Fibroblast of lung (primary cell): Measurements from ENCODE around the gene TOX2. TPM values are rescaled to one million over a fixed set of nuclear protein-coding genes. Genes with fewer than 3 reads are reported as not detected.

Source experiments
- DNase-seq, 2 donors: peaks; one replicate each; pipeline versions ENCODE4 v3.0.0 to v3.0.0-alpha.2; 2010; ENCODE audit warnings: low read depth in 2 of 2
- H2AFZ ChIP-seq: 2 replicates; pipeline ENCODE4 v1.5.1; 2012; ENCODE audit warnings: low read length, control low read depth, inconsistent platforms
- H3K27ac ChIP-seq: 2 replicates; pipeline ENCODE4 v1.5.1; 2011; ENCODE audit warnings: low read length, control low read depth; ENCODE audit not compliant: insufficient read depth
- H3K27me3 ChIP-seq: 2 replicates; pipeline ENCODE4 v1.5.1; 2011; ENCODE audit warnings: mild to moderate bottlenecking, low read length; ENCODE audit not compliant: control insufficient read depth, insufficient read depth
- H3K36me3 ChIP-seq: 2 replicates; pipeline ENCODE4 v1.5.1; 2011; ENCODE audit warnings: low read length; ENCODE audit not compliant: control insufficient read depth, insufficient read depth
- H3K4me1 ChIP-seq: 2 replicates; pipeline ENCODE4 v1.5.1; 2011; ENCODE audit warnings: low read length; ENCODE audit not compliant: control insufficient read depth, insufficient read depth; ENCODE audit errors: extremely low read depth
- H3K4me2 ChIP-seq: 2 replicates; pipeline ENCODE4 v1.5.1; 2011; ENCODE audit warnings: low read length, control low read depth; ENCODE audit not compliant: insufficient read depth; ENCODE audit errors: extremely low read depth
- H3K4me3 ChIP-seq, 4 experiments: fragments of 200-600 bp in 1 of 4; sonication (generic) in 1 of 4; replicated peaks in 1 of 4; 2 replicates each; pipeline ENCODE4 v1.5.1; 2011 to 2016; ENCODE audit warnings: low read length in 4 of 4, low read depth in 3 of 4, mild to moderate bottlenecking in 3 of 4, control low read depth in 2 of 4, inconsistent platforms in 1 of 4, mixed read lengths in 1 of 4; ENCODE audit not compliant: insufficient read depth in 1 of 4; ENCODE audit errors: control extremely low read depth in 1 of 4
- H3K79me2 ChIP-seq: 2 replicates; pipeline ENCODE4 v1.5.1; 2012; ENCODE audit warnings: mild to moderate bottlenecking, low read length, inconsistent platforms; ENCODE audit not compliant: control insufficient read depth, insufficient read depth
- H3K9ac ChIP-seq: 2 replicates; pipeline ENCODE4 v1.5.1; 2011; ENCODE audit warnings: mild to moderate bottlenecking, low read length, control low read depth; ENCODE audit not compliant: insufficient read depth
- H3K9me3 ChIP-seq: 2 replicates; pipeline ENCODE4 v1.5.1; 2012; ENCODE audit warnings: low read depth, low read length; ENCODE audit not compliant: control insufficient read depth, insufficient read depth
- H4K20me1 ChIP-seq: 2 replicates; pipeline ENCODE4 v1.5.1; 2011; ENCODE audit warnings: low read length; ENCODE audit not compliant: control insufficient read depth, insufficient read depth; ENCODE audit errors: extremely low read depth
- EZH2 ChIP-seq: IDR thresholded peaks from 2 replicates; pipeline ENCODE4 v1.5.1; 2012; ENCODE audit warnings: low read length, control low read depth, mild to moderate bottlenecking; ENCODE audit errors: missing control alignments
- polyA plus RNA-seq, 2 donors: library from polyadenylated mRNA; depleted of rRNA in 1 of 2; stranded (reverse) in 1 of 2; unstranded in 1 of 2; fragments of >200 nt; gene quantifications; 2 replicates each; pipeline ENCODE4 v1.2.1, GENCODE V29; 2011 to 2012; ENCODE audit warnings: missing spikeins in 1 of 2
- total RNA-seq: library from RNA; depleted of rRNA; stranded (reverse); fragments of >200 nt; gene quantifications from 2 replicates; pipeline ENCODE4 v1.2.1, GENCODE V29; 2014
- TF ChIP-seq, protein P1 (sequence below), 2 donors: IDR thresholded peaks in 1 of 2; conservative IDR thresholded peaks in 1 of 2; 1 replicate in 1 of 2; 2 replicates in 1 of 2; pipeline ENCODE4 v1.5.1; 2011 to 2012; ENCODE audit warnings: low read length in 2 of 2, control low read depth in 1 of 2, inconsistent platforms in 1 of 2, low read depth in 1 of 2, mild to moderate bottlenecking in 1 of 2

The TOX2 gene
- total and polyA plus RNA-seq, 2 donors (not counting 1 experiment from before 2014, with no cell fraction given), result 5.9 to 9.6 TPM

DNA sequence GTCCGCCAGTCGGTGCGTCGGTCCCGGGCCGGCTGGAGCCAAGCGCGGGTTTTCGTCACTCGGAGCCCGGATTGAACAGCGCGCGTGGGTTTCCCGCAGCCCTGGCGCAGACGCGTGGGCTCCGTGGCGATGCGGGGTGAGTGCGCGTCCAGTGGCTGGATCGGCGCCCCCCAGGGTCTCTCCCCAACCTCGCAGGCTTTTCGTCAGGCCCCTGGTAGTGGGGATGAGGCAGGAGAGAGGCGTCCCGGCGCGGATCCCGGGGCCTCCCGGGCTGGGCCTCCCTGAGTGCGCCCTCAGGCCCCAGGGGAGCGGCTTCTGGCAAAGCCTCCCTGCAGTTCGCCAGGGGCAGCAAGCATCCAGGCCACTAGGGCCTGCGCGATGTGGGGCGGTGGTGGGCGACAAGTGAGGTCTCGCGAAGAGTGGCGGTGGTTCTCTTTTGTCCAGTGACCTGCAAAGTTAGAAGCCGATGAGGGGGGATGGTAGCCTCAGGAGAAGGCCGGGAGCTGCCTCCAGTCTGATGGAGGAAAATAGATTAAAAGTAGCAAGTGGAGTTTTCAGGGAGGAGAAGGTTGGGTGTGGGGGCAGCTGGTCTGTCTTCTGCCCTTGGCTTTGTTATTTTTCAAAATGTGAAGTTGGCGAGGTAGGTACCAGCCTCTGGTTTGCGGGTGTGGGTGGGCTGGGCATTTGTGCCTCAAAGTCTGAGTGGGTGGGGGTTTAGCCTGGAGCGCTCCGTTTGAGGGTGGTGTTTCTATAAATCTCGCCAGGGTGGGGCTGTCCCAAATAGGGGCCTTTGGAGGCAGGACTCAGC lies 1.6 kb downstream of the TOX2 start:
- Histone ChIP-seq H3K36me3 (no peaks in the 10 kb centered on the region), H3K79me2 (peaks cover 58% of the 10 kb centered on the region), H3K27ac (peak overlapping the region; percentile 82), H3K9me3 (no peaks in the 10 kb centered on the region), H3K4me1 (peaks cover 4% of the 10 kb centered on the region), H3K4me2 (peak overlapping the region; percentile 98), H3K4me3 (peak overlapping the region; percentile 73 to 87 (median 81)), H3K9ac (peak overlapping the region; percentile 81), H4K20me1 (no peaks in the 10 kb centered on the region), H3K27me3 (no peaks in the 10 kb centered on the region), H2AFZ (peak overlapping the region; percentile 90)
- peak; percentile 44 to 45 for DNase-seq
- TF ChIP-seq, protein P1, sequence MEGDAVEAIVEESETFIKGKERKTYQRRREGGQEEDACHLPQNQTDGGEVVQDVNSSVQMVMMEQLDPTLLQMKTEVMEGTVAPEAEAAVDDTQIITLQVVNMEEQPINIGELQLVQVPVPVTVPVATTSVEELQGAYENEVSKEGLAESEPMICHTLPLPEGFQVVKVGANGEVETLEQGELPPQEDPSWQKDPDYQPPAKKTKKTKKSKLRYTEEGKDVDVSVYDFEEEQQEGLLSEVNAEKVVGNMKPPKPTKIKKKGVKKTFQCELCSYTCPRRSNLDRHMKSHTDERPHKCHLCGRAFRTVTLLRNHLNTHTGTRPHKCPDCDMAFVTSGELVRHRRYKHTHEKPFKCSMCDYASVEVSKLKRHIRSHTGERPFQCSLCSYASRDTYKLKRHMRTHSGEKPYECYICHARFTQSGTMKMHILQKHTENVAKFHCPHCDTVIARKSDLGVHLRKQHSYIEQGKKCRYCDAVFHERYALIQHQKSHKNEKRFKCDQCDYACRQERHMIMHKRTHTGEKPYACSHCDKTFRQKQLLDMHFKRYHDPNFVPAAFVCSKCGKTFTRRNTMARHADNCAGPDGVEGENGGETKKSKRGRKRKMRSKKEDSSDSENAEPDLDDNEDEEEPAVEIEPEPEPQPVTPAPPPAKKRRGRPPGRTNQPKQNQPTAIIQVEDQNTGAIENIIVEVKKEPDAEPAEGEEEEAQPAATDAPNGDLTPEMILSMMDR (conservative IDR thresholded peaks at IDR 0.05 in 1 of 2, IDR thresholded peaks at IDR 0.05 in 1 of 2; ENCODE audit: low read depth in 1 of 2, low read length in 2 of 2), result no peak
- TF ChIP-seq EZH2, result no peak

DNA sequence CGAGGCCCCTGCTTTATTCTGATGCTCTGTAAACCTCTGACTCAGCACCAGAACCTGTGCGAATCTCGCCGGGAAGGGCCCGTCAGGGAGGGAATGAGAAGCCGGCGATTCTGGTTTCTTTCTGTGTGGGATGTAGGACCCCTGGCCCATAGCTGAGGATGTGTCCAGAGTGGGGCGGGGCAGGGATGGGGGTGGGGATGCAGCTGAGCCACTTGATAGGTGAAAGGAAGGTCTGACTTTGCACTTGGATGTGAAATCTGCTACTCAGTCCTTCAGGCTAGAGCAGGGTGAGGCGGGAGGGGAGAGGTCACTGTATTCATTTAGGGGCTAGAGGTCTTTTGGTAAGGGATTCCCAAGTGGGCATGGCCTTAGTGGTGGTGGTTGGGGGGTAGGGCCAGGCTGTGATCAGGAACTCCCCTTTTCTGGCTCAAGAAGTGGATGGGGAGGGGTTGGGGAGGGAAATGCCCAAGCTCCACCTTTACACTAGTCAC lies 2.3 kb downstream of the TOX2 start:
- Histone ChIP-seq H3K4me1 (peaks cover 3% of the 10 kb centered on the region), H3K9ac (no peak overlapping the region), H2AFZ (no peak overlapping the region), H3K4me2 (peak overlapping the region; percentile 98), H3K9me3 (no peaks in the 10 kb centered on the region), H3K36me3 (no peaks in the 10 kb centered on the region), H3K79me2 (peaks cover 64% of the 10 kb centered on the region), H3K27me3 (no peaks in the 10 kb centered on the region), H3K27ac (peak overlapping the region; percentile 82), H4K20me1 (no peaks in the 10 kb centered on the region), H3K4me3 (peak overlapping the region; percentile 73 to 87 (median 81))
- TF ChIP-seq EZH2, result no peak
- TF ChIP-seq, protein P1 (conservative IDR thresholded peaks at IDR 0.05 in 1 of 2, IDR thresholded peaks at IDR 0.05 in 1 of 2; ENCODE audit: low read depth in 1 of 2, low read length in 2 of 2), result no peak
- peak; percentile 42 to 50 for DNase-seq

DNA sequence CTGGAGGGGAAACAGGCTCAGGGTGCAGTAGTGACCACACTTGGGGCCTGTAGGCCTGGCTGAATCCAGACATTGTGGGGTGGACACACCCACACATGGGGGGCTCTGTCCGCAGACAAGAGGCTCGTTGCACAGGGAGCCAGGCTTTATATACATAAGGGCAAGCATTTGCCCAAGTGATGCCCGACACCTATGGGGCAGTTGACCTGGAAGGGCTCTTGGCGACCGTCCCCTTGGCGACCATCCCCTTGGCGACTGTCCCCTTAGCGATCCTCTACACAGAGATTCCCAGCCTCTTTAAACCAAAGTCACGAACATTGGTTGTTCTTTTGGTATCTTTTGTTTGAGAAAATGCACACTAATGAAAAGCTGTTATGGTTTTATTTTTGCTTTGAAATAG lies 2.7 kb downstream of the TOX2 start:
- H3K36me3 ChIP-seq, result no peaks in the 10 kb centered on the region
- peak overlapping the region in 2 of 4 experiments; percentile 73 to 87 for H3K4me3 ChIP-seq
- no peaks in the 10 kb centered on the region for H3K27me3 ChIP-seq
- H3K27ac ChIP-seq, result no peak overlapping the region
- no peak for DNase-seq
- TF ChIP-seq EZH2, result no peak
- TF ChIP-seq, protein P1 (conservative IDR thresholded peaks at IDR 0.05 in 1 of 2, IDR thresholded peaks at IDR 0.05 in 1 of 2; ENCODE audit: low read depth in 1 of 2, low read length in 2 of 2), result no peak
- H3K9ac ChIP-seq, result no peak overlapping the region
- peaks cover 65% of the 10 kb centered on the region for H3K79me2 ChIP-seq
- peaks cover 3% of the 10 kb centered on the region for H3K4me1 ChIP-seq
- no peaks in the 10 kb centered on the region for H4K20me1 ChIP-seq
- H2AFZ ChIP-seq, result no peak overlapping the region
- no peaks in the 10 kb centered on the region for H3K9me3 ChIP-seq
- no peak overlapping the region for H3K4me2 ChIP-seq
